ENCODE data around the gene STAMBP.

- TF ChIP-seq JUND (IDR thresholded peaks at IDR 0.05) (no peak), RAD21 (IDR thresholded peaks at IDR 0.05) (no peak), YY1 (IDR thresholded peaks at IDR 0.05) (no peak), MAX (IDR thresholded peaks at IDR 0.05) (no peak), FOXA2 (IDR thresholded peaks at IDR 0.05) (no peak), HNF4A (conservative IDR thresholded peaks at IDR 0.05) (no peak), REST (IDR thresholded peaks at IDR 0.05) (no peak)
- TF ChIP-seq, protein P1, sequence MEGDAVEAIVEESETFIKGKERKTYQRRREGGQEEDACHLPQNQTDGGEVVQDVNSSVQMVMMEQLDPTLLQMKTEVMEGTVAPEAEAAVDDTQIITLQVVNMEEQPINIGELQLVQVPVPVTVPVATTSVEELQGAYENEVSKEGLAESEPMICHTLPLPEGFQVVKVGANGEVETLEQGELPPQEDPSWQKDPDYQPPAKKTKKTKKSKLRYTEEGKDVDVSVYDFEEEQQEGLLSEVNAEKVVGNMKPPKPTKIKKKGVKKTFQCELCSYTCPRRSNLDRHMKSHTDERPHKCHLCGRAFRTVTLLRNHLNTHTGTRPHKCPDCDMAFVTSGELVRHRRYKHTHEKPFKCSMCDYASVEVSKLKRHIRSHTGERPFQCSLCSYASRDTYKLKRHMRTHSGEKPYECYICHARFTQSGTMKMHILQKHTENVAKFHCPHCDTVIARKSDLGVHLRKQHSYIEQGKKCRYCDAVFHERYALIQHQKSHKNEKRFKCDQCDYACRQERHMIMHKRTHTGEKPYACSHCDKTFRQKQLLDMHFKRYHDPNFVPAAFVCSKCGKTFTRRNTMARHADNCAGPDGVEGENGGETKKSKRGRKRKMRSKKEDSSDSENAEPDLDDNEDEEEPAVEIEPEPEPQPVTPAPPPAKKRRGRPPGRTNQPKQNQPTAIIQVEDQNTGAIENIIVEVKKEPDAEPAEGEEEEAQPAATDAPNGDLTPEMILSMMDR (IDR thresholded peaks at IDR 0.05; ENCODE audit: low read depth, low read length, missing input control): no peak
Measured at GRCh38 chr2:73827660-73828388, 937 bp upstream of the STAMBP start.
